ENCODE results near the gene ATP5PO. TPM values are rescaled to one million over a fixed set of nuclear protein-coding genes. Genes with fewer than 3 reads are reported as not detected.
"Not testable (repeated sequence)": the region's sequence is repeated elsewhere in the genome, so short reads cannot be mapped to it uniquely, and the experiment has no call there.

The ATP5PO gene
- total and polyA plus RNA-seq, 4 donors = 72.8 to 200 (median 131) TPM

DNA sequence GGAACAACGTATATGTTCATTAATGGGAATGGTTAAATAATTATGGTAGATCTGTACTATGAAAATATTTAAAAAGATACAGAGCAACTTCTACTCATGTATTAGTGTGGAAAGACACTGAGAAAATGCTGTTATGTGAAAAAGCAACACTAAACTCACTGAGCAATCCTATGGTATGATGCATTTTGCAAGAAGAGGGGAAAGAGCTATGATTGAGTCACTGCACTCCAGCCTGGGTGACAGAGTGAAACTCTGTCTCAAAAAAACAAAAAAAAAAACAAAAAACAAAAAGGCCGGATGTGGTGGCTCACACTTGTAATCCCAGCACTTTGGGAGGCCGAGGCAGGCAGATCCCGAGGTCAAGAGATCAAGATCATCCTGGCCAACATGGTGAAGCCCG lies 44.4 kb downstream of the ATP5PO start:
- H3K36me3 ChIP-seq (ENCODE audit: control insufficient read depth in 4 of 4, insufficient read depth in 3 of 4, low read depth in 1 of 4, low read length in 3 of 4) = no peaks in the 10 kb centered on the region
- H3K4me3 ChIP-seq (ENCODE audit: low read depth in 1 of 3, low read length in 3 of 3) = no peak overlapping the region
- no peaks in the 10 kb centered on the region for H3K4me1 ChIP-seq (ENCODE audit: control insufficient read depth in 4 of 4, insufficient read depth in 4 of 4, low read length in 3 of 4)
- H3K9ac ChIP-seq (ENCODE audit: low read depth in 1 of 2, low read length in 2 of 2) = no peak overlapping the region
- no peaks in the 10 kb centered on the region for H3K27me3 ChIP-seq (ENCODE audit: control insufficient read depth in 4 of 4, insufficient read depth in 4 of 4, low read length in 3 of 4)
- TF ChIP-seq EGR1 (IDR thresholded peaks at IDR 0.05; ENCODE audit: low read depth in 2 of 2) (no peak), GABPA (IDR thresholded peaks at IDR 0.05 in 1 of 2, conservative IDR thresholded peaks at IDR 0.05 in 1 of 2) (no peak)
- H3K9me3 ChIP-seq (ENCODE audit: control insufficient read depth in 4 of 4, low read length in 3 of 4) = no peaks in the 10 kb centered on the region
- H3K27ac ChIP-seq (ENCODE audit: low read depth in 1 of 2, low read length in 2 of 2) = no peak overlapping the region
- WGBS = 95% methylated on average over 5 of the region's 5 CpGs
- no peak for DNase-seq (ENCODE audit: low spot score)

- WGBS = 93% methylated on average over 4 of the region's 4 CpGs
Observed at GRCh38 chr21:33870768-33871167, 44.8 kb downstream of the ATP5PO start.

GRCh38 chr21:33869873-33870272 lies 45.7 kb downstream of the ATP5PO start:
- H3K36me3 ChIP-seq (ENCODE audit: control insufficient read depth in 4 of 4, insufficient read depth in 3 of 4, low read depth in 1 of 4, low read length in 3 of 4) = no peaks in the 10 kb centered on the region
- no peaks in the 10 kb centered on the region for H3K4me1 ChIP-seq (ENCODE audit: control insufficient read depth in 4 of 4, insufficient read depth in 4 of 4, low read length in 3 of 4)
- no peak for TF ChIP-seq CTCF (IDR thresholded peaks at IDR 0.05; ENCODE audit: low read depth, low read length, missing input control)
- TF ChIP-seq MAX (IDR thresholded peaks at IDR 0.05) = no peak
- TF ChIP-seq NR2F2 (IDR thresholded peaks at IDR 0.05) = no peak
- TF ChIP-seq RAD21 (IDR thresholded peaks at IDR 0.05) = no peak
- no peak for DNase-seq (ENCODE audit: low spot score)
- H3K4me3 ChIP-seq (ENCODE audit: low read depth in 1 of 3, low read length in 3 of 3) = no peak overlapping the region
- no peak overlapping the region for H3K9ac ChIP-seq (ENCODE audit: low read depth in 1 of 2, low read length in 2 of 2)
- H3K27me3 ChIP-seq (ENCODE audit: control insufficient read depth in 4 of 4, insufficient read depth in 4 of 4, low read length in 3 of 4) = no peaks in the 10 kb centered on the region
- H3K9me3 ChIP-seq (ENCODE audit: control insufficient read depth in 4 of 4, low read length in 3 of 4) = no peaks in the 10 kb centered on the region
- H3K27ac ChIP-seq (ENCODE audit: low read depth in 1 of 2, low read length in 2 of 2) = no peak overlapping the region

More at GRCh38 chr21:33870768-33871167, 44.8 kb downstream of the ATP5PO start:
- Histone ChIP-seq H3K4me1 (ENCODE audit: control insufficient read depth in 4 of 4, insufficient read depth in 4 of 4, low read length in 3 of 4) (no peaks in the 10 kb centered on the region), H3K9ac (ENCODE audit: low read depth in 1 of 2, low read length in 2 of 2) (no peak overlapping the region), H3K27ac (ENCODE audit: low read depth in 1 of 2, low read length in 2 of 2) (no peak overlapping the region), H3K36me3 (ENCODE audit: control insufficient read depth in 4 of 4, insufficient read depth in 3 of 4, low read depth in 1 of 4, low read length in 3 of 4) (no peaks in the 10 kb centered on the region), H3K9me3 (ENCODE audit: control insufficient read depth in 4 of 4, low read length in 3 of 4) (no peaks in the 10 kb centered on the region), H3K4me3 (ENCODE audit: low read depth in 1 of 3, low read length in 3 of 3) (no peak overlapping the region), H3K27me3 (ENCODE audit: control insufficient read depth in 4 of 4, insufficient read depth in 4 of 4, low read length in 3 of 4) (no peaks in the 10 kb centered on the region)
- TF ChIP-seq FOXA1 (IDR thresholded peaks at IDR 0.05) (no peak), SP1 (IDR thresholded peaks at IDR 0.05) (no peak), MAX (IDR thresholded peaks at IDR 0.05) (no peak), ATF3 (IDR thresholded peaks at IDR 0.05) (no peak), RXRA (IDR thresholded peaks at IDR 0.05) (no peak), EGR1 (IDR thresholded peaks at IDR 0.05; ENCODE audit: low read depth in 2 of 2) (no peak), NR2F2 (IDR thresholded peaks at IDR 0.05) (no peak), FOXA2 (IDR thresholded peaks at IDR 0.05) (no peak), CTCF (IDR thresholded peaks at IDR 0.05; ENCODE audit: low read depth, low read length, missing input control) (no peak)
- TF ChIP-seq, protein P1, sequence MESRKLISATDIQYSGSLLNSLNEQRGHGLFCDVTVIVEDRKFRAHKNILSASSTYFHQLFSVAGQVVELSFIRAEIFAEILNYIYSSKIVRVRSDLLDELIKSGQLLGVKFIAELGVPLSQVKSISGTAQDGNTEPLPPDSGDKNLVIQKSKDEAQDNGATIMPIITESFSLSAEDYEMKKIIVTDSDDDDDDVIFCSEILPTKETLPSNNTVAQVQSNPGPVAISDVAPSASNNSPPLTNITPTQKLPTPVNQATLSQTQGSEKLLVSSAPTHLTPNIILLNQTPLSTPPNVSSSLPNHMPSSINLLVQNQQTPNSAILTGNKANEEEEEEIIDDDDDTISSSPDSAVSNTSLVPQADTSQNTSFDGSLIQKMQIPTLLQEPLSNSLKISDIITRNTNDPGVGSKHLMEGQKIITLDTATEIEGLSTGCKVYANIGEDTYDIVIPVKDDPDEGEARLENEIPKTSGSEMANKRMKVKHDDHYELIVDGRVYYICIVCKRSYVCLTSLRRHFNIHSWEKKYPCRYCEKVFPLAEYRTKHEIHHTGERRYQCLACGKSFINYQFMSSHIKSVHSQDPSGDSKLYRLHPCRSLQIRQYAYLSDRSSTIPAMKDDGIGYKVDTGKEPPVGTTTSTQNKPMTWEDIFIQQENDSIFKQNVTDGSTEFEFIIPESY (IDR thresholded peaks at IDR 0.05) = no peak
- no peak for DNase-seq (ENCODE audit: low spot score)

GRCh38 chr21:33867868-33868267 lies 47.7 kb downstream of the ATP5PO start:
- H3K36me3 ChIP-seq (ENCODE audit: control insufficient read depth in 4 of 4, insufficient read depth in 3 of 4, low read depth in 1 of 4, low read length in 3 of 4); H3K9me3 ChIP-seq (ENCODE audit: control insufficient read depth in 4 of 4, low read length in 3 of 4); H3K27me3 ChIP-seq (ENCODE audit: control insufficient read depth in 4 of 4, insufficient read depth in 4 of 4, low read length in 3 of 4); H3K4me3 ChIP-seq (ENCODE audit: low read depth in 1 of 3, low read length in 3 of 3); H3K9ac ChIP-seq (ENCODE audit: low read depth in 1 of 2, low read length in 2 of 2); H3K27ac ChIP-seq (ENCODE audit: low read depth in 1 of 2, low read length in 2 of 2); H3K4me1 ChIP-seq (ENCODE audit: control insufficient read depth in 4 of 4, insufficient read depth in 4 of 4, low read length in 3 of 4); DNase-seq (ENCODE audit: low spot score): not testable (repeated sequence)
- 85% methylated on average over 13 of the region's 13 CpGs for WGBS

Measured in liver (tissue), 9 donors.